GM12878 (cell line): ENCODE data around the gene NR1D1. TPM values are rescaled to one million over a fixed set of nuclear protein-coding genes. Genes with fewer than 3 reads are reported as not detected.
A peak's percentile ranks its signal among the peaks of the same experiment; 100 is the strongest.

ENCODE experiments used
- ATAC-seq: fragments of 200-7000 bp; cut with Tn5 transposase; 3 replicates; pipeline ENCODE4 v1.9.1; 2020; ENCODE audit warnings: mild to moderate bottlenecking, moderate library complexity
- BruUV-seq: library from RNA; stranded (reverse); fragments of 400-500 nt; replicated peaks from 2 replicates; lab custom pipeline; 2021; lab: Mats Ljungman, UMichigan
- CTCF ChIA-PET: fragments of 300-600 bp; sonication (Branson Sonifier 250); formaldehyde crosslinking; extraction: SDS; loops from one replicate; lab custom pipeline; 2021; ENCODE audit warnings: inconsistent platforms; lab: Yijun Ruan, JAX
- POLR2A ChIA-PET: fragments of 350-600 bp; formaldehyde crosslinking; extraction: SDS; loops from one replicate; lab custom pipeline; 2021; ENCODE audit warnings: inconsistent platforms; lab: Charles Lee
- RAD21 ChIA-PET: fragments of 300-600 bp; sonication (Branson Sonifier 250); formaldehyde crosslinking; loops from one replicate; lab custom pipeline; 2023; ENCODE audit warnings: antibody characterized with exemption; ENCODE audit not compliant: unreplicated experiment; lab: Charles Lee
- SMC1A ChIA-PET: fragments of 300-600 bp; sonication (Branson Sonifier 250); formaldehyde crosslinking; loops from one replicate; lab custom pipeline; 2023; ENCODE audit not compliant: unreplicated experiment, uncharacterized antibody; lab: Charles Lee
- DNase-seq: peaks from one replicate; pipeline ENCODE4 v3.0.0-alpha.2; 2011; ENCODE audit warnings: low read depth, low spot score
- FAIRE-seq: peaks from 3 replicates; lab custom pipeline; 2011; peaks lifted over from hg19 to GRCh38; lab: Jason Lieb, UNC
- H2AFZ ChIP-seq: 2 replicates; pipeline ENCODE4 v1.6.0; 2011; ENCODE audit warnings: low read depth, low read length, control low read depth; ENCODE audit not compliant: control insufficient read depth
- H3K27ac ChIP-seq: 2 replicates; pipeline ENCODE4 v1.5.1; 2011; ENCODE audit warnings: control low read depth; ENCODE audit not compliant: control insufficient read depth, insufficient read depth
- H3K27me3 ChIP-seq, 2 experiments: replicated peaks in 1 of 2; 2 replicates each; pipeline versions ENCODE4 v1.6.0 to v1.6.1; 2011; ENCODE audit warnings: low read length in 1 of 2; ENCODE audit not compliant: control insufficient read depth in 2 of 2, insufficient read depth in 2 of 2
- H3K36me3 ChIP-seq, 2 experiments: 2 replicates each; pipeline ENCODE4 v1.5.1; 2011; ENCODE audit warnings: low read length in 1 of 2; ENCODE audit not compliant: control insufficient read depth in 2 of 2, insufficient read depth in 2 of 2
- H3K4me1 ChIP-seq: 2 replicates; pipeline ENCODE4 v1.6.1; 2011; ENCODE audit warnings: mild to moderate bottlenecking, low read length, moderate library complexity, mixed read lengths; ENCODE audit not compliant: control insufficient read depth, insufficient read depth
- H3K4me2 ChIP-seq: 2 replicates; pipeline ENCODE4 v1.6.0; 2011; ENCODE audit warnings: control low read depth; ENCODE audit not compliant: control insufficient read depth, insufficient read depth
- H3K4me3 ChIP-seq: fragments of 200-600 bp; sonication (generic); 2 replicates; pipeline ENCODE4 v1.5.1; 2016
- H3K79me2 ChIP-seq: 2 replicates; pipeline ENCODE4 v1.6.0; 2011; ENCODE audit warnings: low read length; ENCODE audit not compliant: control insufficient read depth, insufficient read depth
- H3K9ac ChIP-seq: 2 replicates; pipeline ENCODE4 v1.8.0; 2011; ENCODE audit warnings: low read length, control low read depth, mixed read lengths; ENCODE audit not compliant: control insufficient read depth, insufficient read depth
- H3K9me3 ChIP-seq: replicated peaks from 3 replicates; pipeline ENCODE4 v1.5.1; 2011; ENCODE audit warnings: mild to moderate bottlenecking, low read length; ENCODE audit not compliant: control insufficient read depth, insufficient read depth
- H4K20me1 ChIP-seq: 2 replicates; pipeline ENCODE4 v1.6.0; 2011; ENCODE audit not compliant: control insufficient read depth, insufficient read depth
- CEBPB ChIP-seq, 2 experiments: fragments of 150-350 bp in 1 of 2; IDR thresholded peaks; 2 replicates each; pipeline ENCODE4 v1.6.1; 2012 to 2014; ENCODE audit warnings: low read depth in 2 of 2, low read length in 2 of 2, borderline replicate concordance in 1 of 2, inconsistent platforms in 1 of 2
- CREB1 ChIP-seq: IDR thresholded peaks from 2 replicates; pipeline ENCODE4 v1.6.1; 2012; ENCODE audit warnings: low read depth, mild to moderate bottlenecking, inconsistent platforms
- EZH2 ChIP-seq: IDR thresholded peaks from 2 replicates; pipeline ENCODE4 v1.6.1; 2012; ENCODE audit warnings: low read depth, mild to moderate bottlenecking, control low read depth, inconsistent platforms, low read length, borderline replicate concordance; ENCODE audit not compliant: control insufficient read depth
- FOXM1 ChIP-seq: IDR thresholded peaks from 2 replicates; pipeline ENCODE4 v1.6.1; 2012; ENCODE audit warnings: low read depth, mild to moderate bottlenecking, inconsistent platforms, low read length, moderate library complexity
- HCFC1 ChIP-seq: fragments of 150-350 bp; IDR thresholded peaks from 2 replicates; pipeline ENCODE4 v1.6.1; 2014; ENCODE audit warnings: low read length
- HDGF ChIP-seq: fragments of 450-650 bp; IDR thresholded peaks from 2 replicates; pipeline ENCODE4 v1.6.1; 2016; ENCODE audit warnings: antibody characterized with exemption
- HSF1 ChIP-seq: fragments of 150-350 bp; IDR thresholded peaks from 2 replicates; pipeline ENCODE4 v1.6.1; 2014; ENCODE audit warnings: mild to moderate bottlenecking, low read depth, low read length
- IRF5 ChIP-seq: fragments of 450-650 bp; IDR thresholded peaks from 2 replicates; pipeline ENCODE4 v1.6.1; 2017; ENCODE audit warnings: borderline replicate concordance
- MEF2B ChIP-seq: fragments of 450-650 bp; IDR thresholded peaks from 2 replicates; pipeline ENCODE4 v1.6.1; 2018; ENCODE audit warnings: mild to moderate bottlenecking, moderate library complexity; ENCODE audit not compliant: partially characterized antibody, poor library complexity, severe bottlenecking
- MTA2 ChIP-seq: fragments of 450-650 bp; IDR thresholded peaks from 2 replicates; pipeline ENCODE4 v1.6.1; 2016; ENCODE audit warnings: low read depth, mild to moderate bottlenecking, moderate library complexity
- NR2F1 ChIP-seq: fragments of 450-650 bp; conservative IDR thresholded peaks from 2 replicates; pipeline ENCODE4 v1.6.1; 2017; ENCODE audit warnings: mild to moderate bottlenecking
- NRF1 ChIP-seq: conservative IDR thresholded peaks from 2 replicates; pipeline ENCODE4 v1.6.1; 2011; ENCODE audit warnings: mild to moderate bottlenecking, low read depth, low read length, improper control_type of control experiment
- RELB ChIP-seq: fragments of 450-650 bp; IDR thresholded peaks from 2 replicates; pipeline ENCODE4 v1.6.1; 2017; ENCODE audit warnings: low read depth, mild to moderate bottlenecking, moderate library complexity
- TCF7 ChIP-seq: IDR thresholded peaks from 2 replicates; pipeline ENCODE4 v1.6.1; 2014; ENCODE audit warnings: antibody characterized with exemption, borderline replicate concordance
- USF1 ChIP-seq: IDR thresholded peaks from 2 replicates; pipeline ENCODE4 v1.6.1; 2011; ENCODE audit warnings: borderline replicate concordance, low read depth, mild to moderate bottlenecking, moderate library complexity, mixed read lengths, low read length; ENCODE audit not compliant: insufficient read depth; ENCODE audit errors: extremely low read length
- ZNF217 ChIP-seq: fragments of 450-650 bp; IDR thresholded peaks from 2 replicates; pipeline ENCODE4 v1.6.1; 2017; ENCODE audit warnings: antibody characterized with exemption, mild to moderate bottlenecking
- ZZZ3 ChIP-seq: IDR thresholded peaks from 2 replicates; pipeline ENCODE4 v1.6.1; 2011; ENCODE audit warnings: low read depth; ENCODE audit not compliant: control insufficient read depth, insufficient read length
- WGBS: methylation state at CpG from one replicate; pipeline ENCODE4 v1.1.6; 2016; ENCODE audit warnings: low lambda C conversion rate; ENCODE audit not compliant: insufficient replicate concordance, insufficient coverage; ENCODE audit errors: missing lambda C conversion rate; 5-methylcytosine and 5-hydroxymethylcytosine counted together
- in situ Hi-C: fragments of 300-500 bp; cut with MboI; formaldehyde crosslinking; loops from 9 replicates; pipeline ENCODE4 v1.14.3; 2018; ENCODE audit warnings: mixed read lengths
- intact Hi-C: fragments of 100-400 bp; cut with micrococcal nuclease; formaldehyde crosslinking; loops from one replicate; pipeline ENCODE4 v1.14.2; 2022; ENCODE audit not compliant: unreplicated experiment
- polyA plus RNA-seq, 11 experiments: library from polyadenylated mRNA; depleted of rRNA in 4 of 11; unstranded in 6 of 11; stranded (reverse) in 5 of 11; fragments of >200 nt; fragmentation: Nextera tagmentation in 4 of 11; fragmentation: Illumina TruSeq in 1 of 11; extraction: Ambion mirVana in 4 of 11; extraction: Trizol in 1 of 11; gene quantifications; 1 replicate in 1 of 11; 2 replicates in 10 of 11; pipeline versions ENCODE4 v1.2.1 to v1.2.3, GENCODE V29; 2011 to 2016; ENCODE audit warnings: inconsistent platforms in 2 of 11, missing spikeins in 2 of 11, low read depth in 1 of 11
- total RNA-seq, 4 experiments: library from RNA; depleted of rRNA in 3 of 4; stranded (reverse); fragments of >200 nt in 3 of 4; fragmentation: Illumina TruSeq in 1 of 4; extraction: Trizol in 1 of 4; gene quantifications; 2 replicates each; pipeline versions ENCODE4 v1.2.1 to v1.2.3, GENCODE V29; 2013 to 2021

The NR1D1 gene
- total and polyA plus RNA-seq, 10 of the 15 experiments (the other 5 are each of a cell fraction or from before 2014, with no cell fraction given): 0.10 to 3.4 (median 0.94) TPM

GRCh38 chr17:40068917-40069750 lies 31.3 kb downstream of the NR1D1 start:
- peak overlapping the region; percentile 94 for H3K4me2 ChIP-seq
- H3K36me3 ChIP-seq: no peaks in the 10 kb centered on the region
- RAD21 ChIA-PET: interaction anchor here (1.1 to 1.7 kb wide), 3 partner anchors 14 to 44 kb away, joined by 3 to 5 read pairs (median 4); no protein-coding TSS in a partner anchor
- H3K4me3 ChIP-seq: no peak overlapping the region
- 12% methylated on average over 13 of the region's 14 CpGs for WGBS
- in situ Hi-C loops (no loop called here), intact Hi-C loops (loop anchor here (10.0 kb wide), 1 partner anchor 96 kb away; no protein-coding TSS in a partner anchor)
- CTCF ChIA-PET: interaction anchor here (0.5 to 15.2 kb wide), 8 partner anchors 15 to 98 kb away, joined by 3 to 120 read pairs (median 4); partner anchors contain the start of gene MED24
- no peaks in the 10 kb centered on the region for H4K20me1 ChIP-seq
- FAIRE-seq (peak; percentile 87), DNase-seq (peak; percentile 35), ATAC-seq (peak; percentile 71)
- POLR2A ChIA-PET: interaction anchor here (0.6 to 1.3 kb wide), 3 partner anchors 15 to 181 kb away, joined by 5 to 10 read pairs (median 6); partner anchors contain the start of genes MED24 and NR1D1
- no peak overlapping the region for H3K27ac ChIP-seq
- peak overlapping the region; percentile 18; the same call in 1 of the 2 replicates for H3K9ac ChIP-seq
- peak overlapping the region; percentile 96 for H2AFZ ChIP-seq
- H3K79me2 ChIP-seq: no peaks in the 10 kb centered on the region
- H3K4me1 ChIP-seq: peaks cover 26% of the 10 kb centered on the region
- SMC1A ChIA-PET: interaction anchor here (0.6 to 2.3 kb wide), 9 partner anchors 11 to 260 kb away, joined by 3 to 17 read pairs (median 4); partner anchors contain the start of gene MED24
- H3K27me3 ChIP-seq: peaks cover 0 to 4% of the 10 kb centered on the region in 2 experiments; a peak in 2 of 4 replicates
- no peaks in the 10 kb centered on the region for H3K9me3 ChIP-seq
- BruUV-seq: no TSS peak
- TF ChIP-seq HDGF (peak; percentile 93; the same call in 1 of the 2 replicates), HCFC1 (no peak), CEBPB (IDR thresholded peaks at IDR 0.05; ENCODE audit: borderline replicate concordance in 1 of 2, low read depth in 2 of 2, low read length in 2 of 2) (no peak), CREB1 (no peak), MTA2 (0 out of 2 replicates have a peak, but pooled peaks have one; percentile 28), IRF5 (no peak), NRF1 (peak; percentile 73), ZNF217 (no peak), RELB (peak; percentile 79), MEF2B (peak; percentile 86), TCF7 (no peak), USF1 (peak; percentile 53), NR2F1 (no peak), ZZZ3 (no peak), EZH2 (no peak), HSF1 (no peak), FOXM1 (no peak)
